Endothelial cell of umbilical vein (primary cell): ENCODE data around the gene NECTIN3. TPM values are rescaled to one million over a fixed set of nuclear protein-coding genes. Genes with fewer than 3 reads are reported as not detected.

Experiments used
- BruUV-seq: library from RNA; stranded (reverse); fragments of 400-500 nt; replicated peaks from 2 replicates; lab custom pipeline; 2021; lab: Mats Ljungman, UMichigan
- CTCF ChIA-PET: fragments of 300-600, 350-600 bp; sonication (Branson Sonifier 250); formaldehyde crosslinking; loops from one replicate; lab custom pipeline; 2021; ENCODE audit warnings: antibody characterized with exemption, inconsistent platforms; lab: Charles Lee
- POLR2A ChIA-PET: fragments of 300-600, 350-600 bp; sonication (Branson Sonifier 250); formaldehyde crosslinking; loops from one replicate; lab custom pipeline; 2021; ENCODE audit warnings: antibody characterized with exemption, inconsistent platforms; lab: Charles Lee
- DNase-seq: peaks from one replicate; pipeline ENCODE4 v3.0.0-alpha.2; 2011; ENCODE audit warnings: low read depth, low spot score
- FAIRE-seq: peaks from 2 replicates; lab custom pipeline; 2011; peaks lifted over from hg19 to GRCh38; lab: Jason Lieb, UNC
- H2AFZ ChIP-seq: 2 replicates; pipeline ENCODE4 v1.6.0; 2012; ENCODE audit warnings: low read depth, low read length, control low read depth, inconsistent platforms
- H3K27ac ChIP-seq: 2 replicates; pipeline ENCODE4 v1.5.1; 2011; ENCODE audit warnings: low read depth, mild to moderate bottlenecking, control low read depth, low read length, moderate library complexity; ENCODE audit not compliant: insufficient read depth
- H3K27me3 ChIP-seq, 2 experiments: 2 replicates each; pipeline versions ENCODE4 v1.6.0 to v1.6.1; 2011; ENCODE audit warnings: low read length in 2 of 2, mixed read lengths in 1 of 2; ENCODE audit not compliant: control insufficient read depth in 2 of 2, insufficient read depth in 2 of 2
- H3K36me3 ChIP-seq, 2 experiments: 2 replicates in 1 of 2; 3 replicates in 1 of 2; pipeline ENCODE4 v1.5.1; 2011; ENCODE audit warnings: low read length in 2 of 2, mild to moderate bottlenecking in 1 of 2, moderate library complexity in 1 of 2; ENCODE audit not compliant: control insufficient read depth in 2 of 2, insufficient read depth in 2 of 2; ENCODE audit errors: extremely low read depth in 1 of 2
- H3K4me1 ChIP-seq: 3 replicates; pipeline ENCODE4 v1.5.1; 2011; ENCODE audit warnings: mild to moderate bottlenecking, low read length; ENCODE audit not compliant: control insufficient read depth, insufficient read depth; ENCODE audit errors: extremely low read depth
- H3K4me2 ChIP-seq: 2 replicates; pipeline ENCODE4 v1.6.1; 2011; ENCODE audit warnings: low read length, control low read depth, mixed read lengths; ENCODE audit not compliant: insufficient read depth
- H3K4me3 ChIP-seq, 3 experiments: fragments of 200-600 bp in 1 of 3; sonication (generic), shearing (Covaris generic) in 1 of 3; replicated peaks in 1 of 3; 2 replicates each; pipeline ENCODE4 v1.5.1; 2011 to 2016; ENCODE audit warnings: control low read depth in 3 of 3, low read length in 3 of 3, mild to moderate bottlenecking in 2 of 3, inconsistent platforms in 1 of 3, low read depth in 1 of 3, moderate library complexity in 1 of 3; ENCODE audit not compliant: insufficient read depth in 1 of 3
- H3K79me2 ChIP-seq: 2 replicates; pipeline ENCODE4 v1.6.0; 2012; ENCODE audit warnings: low read length, inconsistent platforms; ENCODE audit not compliant: control insufficient read depth, insufficient read depth
- H3K9ac ChIP-seq: replicated peaks from 2 replicates; pipeline ENCODE3; 2011; ENCODE audit warnings: low read length, control low read depth; ENCODE audit not compliant: insufficient read depth; ENCODE audit errors: extremely low read depth
- H3K9me1 ChIP-seq: replicated peaks from 3 replicates; pipeline ENCODE4 v1.6.0; 2011; ENCODE audit warnings: mild to moderate bottlenecking, low read length; ENCODE audit not compliant: control insufficient read depth, insufficient read depth; ENCODE audit errors: extremely low read depth
- H3K9me3 ChIP-seq: replicated peaks from 2 replicates; pipeline ENCODE4 v1.5.1; 2012; ENCODE audit warnings: low read length, inconsistent platforms; ENCODE audit not compliant: control insufficient read depth, insufficient read depth
- H4K20me1 ChIP-seq: replicated peaks from 2 replicates; pipeline ENCODE3; 2011; ENCODE audit warnings: mild to moderate bottlenecking, low read length; ENCODE audit not compliant: control insufficient read depth, insufficient read depth; ENCODE audit errors: extremely low read depth
- EZH2 ChIP-seq: IDR thresholded peaks from 2 replicates; pipeline ENCODE4 v1.6.1; 2012; ENCODE audit warnings: borderline replicate concordance, low read depth, mild to moderate bottlenecking, moderate library complexity, low read length, inconsistent platforms; ENCODE audit not compliant: severe bottlenecking
- FOS ChIP-seq: IDR thresholded peaks from 2 replicates; pipeline ENCODE4 v1.6.1; 2011; ENCODE audit warnings: mild to moderate bottlenecking, low read length, moderate library complexity, borderline replicate concordance; ENCODE audit not compliant: insufficient read depth
- GATA2 ChIP-seq: IDR thresholded peaks from 2 replicates; pipeline ENCODE4 v1.7.0; 2011; ENCODE audit warnings: low read depth, mild to moderate bottlenecking, moderate library complexity, mixed read lengths, low read length; ENCODE audit not compliant: insufficient read length, insufficient read depth
- JUN ChIP-seq: IDR thresholded peaks from 2 replicates; pipeline ENCODE4 v1.6.1; 2011; ENCODE audit warnings: borderline replicate concordance, low read depth; ENCODE audit not compliant: insufficient read length, insufficient read depth
- MYC ChIP-seq: IDR thresholded peaks from one replicate; pipeline ENCODE4 v1.6.1; 2011; ENCODE audit warnings: mild to moderate bottlenecking, low read depth, low read length
- POLR2A ChIP-seq: IDR thresholded peaks from 2 replicates; pipeline ENCODE4 v1.6.1; 2012; ENCODE audit warnings: low read depth, mild to moderate bottlenecking, control low read depth, low read length
- POLR2AphosphoS5 ChIP-seq: IDR thresholded peaks from 2 replicates; pipeline ENCODE4 v1.6.1; 2012; ENCODE audit warnings: low read depth, mild to moderate bottlenecking, control low read depth, low read length, moderate library complexity; ENCODE audit not compliant: insufficient read depth
- dilution Hi-C: fragments of 300-500 bp; cut with MboI; formaldehyde crosslinking; loops from one replicate; pipeline ENCODE4 v1.15.0; 2019; ENCODE audit warnings: low sequenced_read_pairs; ENCODE audit not compliant: extremely low pct_ligation_motif_present
- intact Hi-C: fragments of 100-400 bp; cut with micrococcal nuclease; formaldehyde crosslinking; loops from one replicate; pipeline ENCODE4 v1.10.0; 2022
- polyA plus RNA-seq, 4 experiments: library from polyadenylated mRNA; depleted of rRNA in 3 of 4; stranded (reverse) in 3 of 4; unstranded in 1 of 4; fragments of >200 nt; gene quantifications; 2 replicates each; pipeline versions ENCODE4 v1.2.1 to v1.2.3, GENCODE V29; 2011 to 2012; ENCODE audit warnings: missing spikeins in 1 of 4
- total RNA-seq: library from RNA; stranded (reverse); gene quantifications from 2 replicates; pipeline ENCODE4 v1.2.3, GENCODE V29; 2021
- TF ChIP-seq, protein P1 (sequence below): IDR thresholded peaks from 2 replicates; pipeline ENCODE4 v1.6.1; 2011; ENCODE audit not compliant: insufficient read depth, insufficient read length
- TF ChIP-seq, protein P2 (sequence below), 2 donors: IDR thresholded peaks; 1 replicate in 1 of 2; 2 replicates in 1 of 2; pipeline ENCODE4 v1.5.1; 2011; ENCODE audit warnings: low read length in 2 of 2, mild to moderate bottlenecking in 2 of 2, moderate library complexity in 2 of 2, control low read depth in 1 of 2, inconsistent platforms in 1 of 2, low read depth in 1 of 2; ENCODE audit not compliant: insufficient read depth in 1 of 2; ENCODE audit errors: extremely low read depth in 1 of 2

The NECTIN3 gene
- total and polyA plus RNA-seq, 2 donors (not counting 3 experiments of a cell fraction or from before 2014, with no cell fraction given): 14.3 to 26.9 TPM

DNA sequence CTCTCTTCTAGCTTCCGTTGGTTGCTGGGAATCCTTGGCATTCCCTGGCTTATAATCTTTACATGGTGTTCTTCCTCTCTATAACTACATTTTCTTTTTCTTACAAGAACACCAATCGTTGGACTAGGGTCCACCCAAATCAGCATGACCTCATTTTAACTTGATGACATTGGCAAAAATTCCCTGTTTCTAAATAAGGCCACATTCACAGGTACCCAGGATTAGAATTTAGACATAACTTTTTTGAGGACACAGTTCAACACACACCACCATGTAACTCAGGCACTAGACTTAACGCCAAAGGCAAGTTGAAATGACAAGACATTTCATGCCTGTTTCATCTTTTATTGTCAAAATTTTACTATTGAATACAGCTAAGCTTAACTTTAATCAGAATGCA, 93.0 kb downstream of the NECTIN3 start:
- TF ChIP-seq FOS: no peak
- no peak for TF ChIP-seq MYC
- TF ChIP-seq JUN: no peak
- Histone ChIP-seq H3K4me1 (no peaks in the 10 kb centered on the region), H2AFZ (no peak overlapping the region), H3K4me3 (no peak overlapping the region), H3K36me3 (no peaks in the 10 kb centered on the region), H3K4me2 (no peak overlapping the region), H3K9ac (no peak overlapping the region), H4K20me1 (no peaks in the 10 kb centered on the region), H3K79me2 (no peaks in the 10 kb centered on the region), H3K9me3 (no peaks in the 10 kb centered on the region), H3K27ac (no peak overlapping the region), H3K27me3 (no peaks in the 10 kb centered on the region), H3K9me1 (no peaks in the 10 kb centered on the region)
- dilution Hi-C loops (no loop called here), intact Hi-C loops (no loop called here)
- BruUV-seq: no TSS peak
- FAIRE-seq: no peak
- POLR2A ChIA-PET: no interaction called here
- no peak for DNase-seq
- CTCF ChIA-PET: no interaction called here

DNA sequence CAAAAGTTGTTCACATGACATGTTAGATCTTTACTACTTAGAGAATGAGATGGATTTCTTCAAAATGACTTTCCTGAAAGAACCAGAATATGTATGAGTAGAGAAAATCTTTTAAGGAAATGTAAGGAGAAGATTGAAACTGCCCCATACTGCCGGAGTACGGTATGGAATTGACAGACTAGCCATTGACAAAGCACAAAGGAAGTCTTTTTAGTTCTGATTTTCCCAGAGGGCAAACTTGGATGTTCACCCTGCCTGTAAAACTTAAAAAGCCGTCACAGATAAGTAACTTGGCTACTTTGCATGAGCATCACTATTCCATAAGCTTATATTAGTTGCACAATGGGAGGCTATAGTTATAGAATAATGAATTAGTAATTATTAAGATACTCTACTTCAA, 93.8 kb downstream of the NECTIN3 start:
- H3K4me2 ChIP-seq: no peak overlapping the region
- ChIA-PET CTCF (interaction anchor here (1.1 to 1.5 kb wide), 2 partner anchors 9 to 15 kb away, joined by 3 to 4 read pairs; no protein-coding TSS in a partner anchor), POLR2A (no interaction called here)
- H3K79me2 ChIP-seq: no peaks in the 10 kb centered on the region
- TF ChIP-seq GATA2 (no peak), POLR2AphosphoS5 (no peak), JUN (no peak), EZH2 (no peak), POLR2A (no peak)
- TF ChIP-seq, protein P1, sequence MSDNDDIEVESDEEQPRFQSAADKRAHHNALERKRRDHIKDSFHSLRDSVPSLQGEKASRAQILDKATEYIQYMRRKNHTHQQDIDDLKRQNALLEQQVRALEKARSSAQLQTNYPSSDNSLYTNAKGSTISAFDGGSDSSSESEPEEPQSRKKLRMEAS: no peak
- TF ChIP-seq, protein P2, sequence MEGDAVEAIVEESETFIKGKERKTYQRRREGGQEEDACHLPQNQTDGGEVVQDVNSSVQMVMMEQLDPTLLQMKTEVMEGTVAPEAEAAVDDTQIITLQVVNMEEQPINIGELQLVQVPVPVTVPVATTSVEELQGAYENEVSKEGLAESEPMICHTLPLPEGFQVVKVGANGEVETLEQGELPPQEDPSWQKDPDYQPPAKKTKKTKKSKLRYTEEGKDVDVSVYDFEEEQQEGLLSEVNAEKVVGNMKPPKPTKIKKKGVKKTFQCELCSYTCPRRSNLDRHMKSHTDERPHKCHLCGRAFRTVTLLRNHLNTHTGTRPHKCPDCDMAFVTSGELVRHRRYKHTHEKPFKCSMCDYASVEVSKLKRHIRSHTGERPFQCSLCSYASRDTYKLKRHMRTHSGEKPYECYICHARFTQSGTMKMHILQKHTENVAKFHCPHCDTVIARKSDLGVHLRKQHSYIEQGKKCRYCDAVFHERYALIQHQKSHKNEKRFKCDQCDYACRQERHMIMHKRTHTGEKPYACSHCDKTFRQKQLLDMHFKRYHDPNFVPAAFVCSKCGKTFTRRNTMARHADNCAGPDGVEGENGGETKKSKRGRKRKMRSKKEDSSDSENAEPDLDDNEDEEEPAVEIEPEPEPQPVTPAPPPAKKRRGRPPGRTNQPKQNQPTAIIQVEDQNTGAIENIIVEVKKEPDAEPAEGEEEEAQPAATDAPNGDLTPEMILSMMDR (IDR thresholded peaks at IDR 0.05; ENCODE audit: extremely low read depth in 1 of 2, insufficient read depth in 1 of 2, low read depth in 1 of 2, low read length in 2 of 2): no peak
- intact Hi-C loops: no loop called here
- no peaks in the 10 kb centered on the region for H3K27me3 ChIP-seq
- no peak overlapping the region for H3K27ac ChIP-seq
- DNase-seq: no peak
- H2AFZ ChIP-seq: no peak overlapping the region
- BruUV-seq: no TSS peak
- no peaks in the 10 kb centered on the region for H3K9me3 ChIP-seq
- dilution Hi-C loops: no loop called here
- no peaks in the 10 kb centered on the region for H3K4me1 ChIP-seq
- H4K20me1 ChIP-seq: no peaks in the 10 kb centered on the region
- no peaks in the 10 kb centered on the region for H3K36me3 ChIP-seq
- FAIRE-seq: no peak
- H3K9me1 ChIP-seq: no peaks in the 10 kb centered on the region
- no peak overlapping the region for H3K9ac ChIP-seq
- H3K4me3 ChIP-seq: no peak overlapping the region
